H9 (cell line): Measurements from ENCODE around the gene SLC4A2. TPM values are rescaled to one million over a fixed set of nuclear protein-coding genes. Genes with fewer than 3 reads are reported as not detected.

Experiments
- DNase-seq: peaks from one replicate; pipeline ENCODE4 v3.0.0-alpha.2; 2017
- H2AFZ ChIP-seq: one replicate; pipeline ENCODE4 v1.6.1; 2013; ENCODE audit warnings: mild to moderate bottlenecking, low read length, control low read depth, moderate library complexity
- H2AK5ac ChIP-seq: 2 replicates; pipeline ENCODE4 v1.6.1; 2013; ENCODE audit warnings: low read length, control low read depth, mixed read lengths; ENCODE audit not compliant: insufficient read length
- H2BK120ac ChIP-seq: one replicate; pipeline ENCODE4 v1.6.1; 2013; ENCODE audit warnings: low read depth, mild to moderate bottlenecking, low read length, control low read depth, inconsistent platforms; ENCODE audit not compliant: poor library complexity, severe bottlenecking
- H2BK12ac ChIP-seq: 2 replicates; pipeline ENCODE4 v1.6.1; 2013; ENCODE audit warnings: low read length, control low read depth, mixed read lengths, low read depth; ENCODE audit not compliant: insufficient read length
- H2BK15ac ChIP-seq: 2 replicates; pipeline ENCODE4 v1.6.1; 2013; ENCODE audit warnings: low read depth, low read length, control low read depth
- H2BK20ac ChIP-seq: one replicate; pipeline ENCODE4 v1.6.1; 2013; ENCODE audit warnings: low read depth, mild to moderate bottlenecking, low read length, control low read depth, inconsistent platforms; ENCODE audit not compliant: poor library complexity, severe bottlenecking
- H2BK5ac ChIP-seq: 2 replicates; pipeline ENCODE4 v1.6.1; 2013; ENCODE audit warnings: low read length, control low read depth, mixed read lengths; ENCODE audit not compliant: insufficient read length
- H3K14ac ChIP-seq: 2 replicates; pipeline ENCODE4 v1.6.1; 2013; ENCODE audit warnings: low read length, control low read depth; ENCODE audit not compliant: insufficient read depth
- H3K18ac ChIP-seq: 2 replicates; pipeline ENCODE4 v1.6.1; 2013; ENCODE audit warnings: low read depth, mild to moderate bottlenecking, mixed read lengths, low read length, control low read depth; ENCODE audit not compliant: insufficient read length
- H3K23ac ChIP-seq: 2 replicates; pipeline ENCODE4 v1.6.1; 2013; ENCODE audit warnings: low read length, control low read depth, mixed read lengths, low read depth; ENCODE audit not compliant: insufficient read length
- H3K23me2 ChIP-seq: 2 replicates; pipeline ENCODE4 v1.6.1; 2013; ENCODE audit warnings: low read depth, mild to moderate bottlenecking, mixed read lengths, low read length, control low read depth; ENCODE audit not compliant: insufficient read length, poor library complexity, severe bottlenecking
- H3K27ac ChIP-seq: 2 replicates; pipeline ENCODE4 v1.5.1; 2013; ENCODE audit warnings: low read length, control low read depth, mixed read lengths, low read depth; ENCODE audit not compliant: insufficient read length
- H3K27me3 ChIP-seq: 2 replicates; pipeline ENCODE4 v1.6.1; 2013; ENCODE audit warnings: low read length, control low read depth, inconsistent platforms; ENCODE audit not compliant: insufficient read depth
- H3K4ac ChIP-seq: 2 replicates; pipeline ENCODE4 v1.6.1; 2013; ENCODE audit warnings: low read depth, mild to moderate bottlenecking, control low read depth, inconsistent platforms, low read length, moderate library complexity
- H3K4me1 ChIP-seq: 2 replicates; pipeline ENCODE4 v1.6.1; 2013; ENCODE audit warnings: low read length, control low read depth, inconsistent platforms; ENCODE audit not compliant: insufficient read depth
- H3K4me2 ChIP-seq: 2 replicates; pipeline ENCODE4 v1.6.1; 2013; ENCODE audit warnings: low read length, control low read depth, mixed read lengths; ENCODE audit not compliant: insufficient read length, insufficient read depth
- H3K56ac ChIP-seq: 2 replicates; pipeline ENCODE4 v1.6.1; 2013; ENCODE audit warnings: low read depth, mild to moderate bottlenecking, mixed read lengths, low read length, control low read depth; ENCODE audit not compliant: insufficient read length
- H3K79me1 ChIP-seq: 2 replicates; pipeline ENCODE4 v1.6.1; 2013; ENCODE audit warnings: low read depth, mild to moderate bottlenecking, moderate library complexity, low read length, control low read depth, inconsistent platforms; ENCODE audit not compliant: insufficient read depth, poor library complexity, severe bottlenecking
- H3K79me2 ChIP-seq: 2 replicates; pipeline ENCODE4 v1.6.1; 2013; ENCODE audit warnings: low read length, control low read depth, inconsistent platforms; ENCODE audit not compliant: insufficient read depth
- H3K9ac ChIP-seq: 2 replicates; pipeline ENCODE4 v1.6.1; 2013; ENCODE audit warnings: low read length, control low read depth, mixed read lengths; ENCODE audit not compliant: insufficient read length; ENCODE audit errors: extremely low read depth
- H3K9me3 ChIP-seq: one replicate; pipeline ENCODE4 v1.6.1; 2013; ENCODE audit warnings: low read depth, low read length, inconsistent platforms; ENCODE audit not compliant: control insufficient read depth
- H3T11ph ChIP-seq: one replicate; pipeline ENCODE4 v1.6.1; 2013; ENCODE audit warnings: mild to moderate bottlenecking, low read length, control low read depth, inconsistent platforms
- H4K20me1 ChIP-seq: one replicate; pipeline ENCODE4 v1.6.1; 2013; ENCODE audit not compliant: control insufficient read depth, insufficient read length, insufficient read depth
- H4K5ac ChIP-seq: 2 replicates; pipeline ENCODE4 v1.6.1; 2013; ENCODE audit warnings: low read depth, mild to moderate bottlenecking, mixed read lengths, low read length, control low read depth; ENCODE audit not compliant: insufficient read length
- H4K8ac ChIP-seq: replicated peaks from 2 replicates; pipeline ENCODE4 v1.6.1; 2013; ENCODE audit warnings: low read length, control low read depth, mixed read lengths, low read depth; ENCODE audit not compliant: insufficient read length
- H4K91ac ChIP-seq: 2 replicates; pipeline ENCODE4 v1.6.1; 2013; ENCODE audit warnings: low read depth, mild to moderate bottlenecking, moderate library complexity, mixed read lengths, low read length, control low read depth; ENCODE audit not compliant: insufficient read length
- H3K27ac Mint-ChIP-seq, 3 experiments: 2 replicates in 2 of 3; 3 replicates in 1 of 3; pipeline ENCODE4 v1.8.0; 2020 to 2021; ENCODE audit warnings: mixed read lengths in 3 of 3, mild to moderate bottlenecking in 1 of 3, moderate library complexity in 1 of 3
- H3K27me3 Mint-ChIP-seq: 2 replicates; pipeline ENCODE4 v1.8.0; 2021; ENCODE audit warnings: low read depth, mild to moderate bottlenecking, moderate library complexity, mixed read lengths
- H3K36me3 Mint-ChIP-seq, 3 experiments: 2 replicates in 2 of 3; 3 replicates in 1 of 3; pipeline ENCODE4 v1.8.0; 2020 to 2021; ENCODE audit warnings: low read depth in 3 of 3, mixed read lengths in 3 of 3; ENCODE audit not compliant: insufficient read depth in 1 of 3
- H3K4me1 Mint-ChIP-seq, 2 experiments: 2 replicates each; pipeline ENCODE4 v1.8.0; 2020; ENCODE audit warnings: mixed read lengths in 2 of 2
- H3K4me3 Mint-ChIP-seq, 2 experiments: 2 replicates in 1 of 2; 3 replicates in 1 of 2; pipeline ENCODE4 v1.8.0; 2020 to 2021; ENCODE audit warnings: mild to moderate bottlenecking in 2 of 2, mixed read lengths in 2 of 2, moderate library complexity in 1 of 2
- H3K9me3 Mint-ChIP-seq, 2 experiments: 2 replicates in 1 of 2; 3 replicates in 1 of 2; pipeline ENCODE4 v1.8.0; 2020; ENCODE audit warnings: mild to moderate bottlenecking in 2 of 2, mixed read lengths in 2 of 2, moderate library complexity in 1 of 2
- CTCF ChIP-seq: fragments of 200-600 bp; sonication (generic); conservative IDR thresholded peaks from 3 replicates; pipeline ENCODE4 v1.8.0; 2021; ENCODE audit warnings: antibody characterized with exemption, mild to moderate bottlenecking
- WGBS: extraction: QIAGEN DNeasy Blood & Tissue Kit; methylation state at CpG from one replicate; pipeline ENCODE4 v1.1.7; 2013; ENCODE audit warnings: missing lambda C conversion rate, low lambda C conversion rate, mixed read lengths; ENCODE audit not compliant: insufficient read length; ENCODE audit errors: extremely low coverage; 5-methylcytosine and 5-hydroxymethylcytosine counted together
- total RNA-seq: library from RNA; stranded (reverse); gene quantifications from 2 replicates; pipeline ENCODE4 v1.2.1, GENCODE V29; 2021

The SLC4A2 gene
- total RNA-seq, 1 experiment from 2014 or later: 136 TPM

- Histone ChIP-seq H3T11ph (no peak overlapping the region), H4K8ac (no peak overlapping the region), H3K56ac (no peak overlapping the region), H3K4ac (no peak overlapping the region), H2AFZ (no peak overlapping the region), H2BK120ac (no peak overlapping the region), H2BK5ac (no peak overlapping the region), H2BK12ac (no peak overlapping the region), H4K20me1 (no peaks in the 10 kb centered on the region), H2AK5ac (no peak overlapping the region), H3K14ac (no peak overlapping the region; the same call in 1 of the 2 replicates), H4K5ac (no peak overlapping the region), H3K9ac (no peak overlapping the region), H3K27me3 (no peaks in the 10 kb centered on the region), H3K9me3 (no peaks in the 10 kb centered on the region), H3K79me1 (peaks cover 3% of the 10 kb centered on the region), H3K18ac (peak overlapping the region; percentile 38), H3K4me1 (peaks cover 13% of the 10 kb centered on the region), H3K27ac (peak overlapping the region; percentile 62), H3K4me2 (peak overlapping the region; percentile 68), H2BK15ac (no peak overlapping the region), H3K23ac (no peak overlapping the region), H3K23me2 (peaks cover 3% of the 10 kb centered on the region), H3K79me2 (peaks cover 3% of the 10 kb centered on the region; the same call in 1 of the 2 replicates), H4K91ac (no peak overlapping the region), H2BK20ac (no peak overlapping the region)
- H3K27me3 Mint-ChIP-seq: no peaks in the 10 kb centered on the region; the same call in 1 of the 2 replicates
- peaks cover 25 to 39% of the 10 kb centered on the region in 2 experiments for H3K4me1 Mint-ChIP-seq
- peak overlapping the region; percentile 7 to 61; a peak in 4 of 5 replicates for H3K4me3 Mint-ChIP-seq
- H3K36me3 Mint-ChIP-seq: peaks cover 0 to 6% (median 2%) of the 10 kb centered on the region in 3 experiments; a peak in 5 of 7 replicates
- DNase-seq: no peak
- TF ChIP-seq CTCF: no peak
- no peaks in the 10 kb centered on the region for H3K9me3 Mint-ChIP-seq
- peak overlapping the region in 1 of 3 experiments; percentile 98; a peak in 3 of 7 replicates for H3K27ac Mint-ChIP-seq
- WGBS: no CpG with 5 or more reads among the region's 12 CpGs
Observed at GRCh38 chr7:151103973-151104372, 44.6 kb downstream of the SLC4A2 start.
